Endothelial cell of umbilical vein (primary cell): ENCODE results near the gene C13orf46. TPM values are rescaled to one million over a fixed set of nuclear protein-coding genes. Genes with fewer than 3 reads are reported as not detected.

Experiments
- BruUV-seq: library from RNA; stranded (reverse); fragments of 400-500 nt; replicated peaks from 2 replicates; lab custom pipeline; 2021; lab: Mats Ljungman, UMichigan
- CTCF ChIA-PET: fragments of 300-600, 350-600 bp; sonication (Branson Sonifier 250); formaldehyde crosslinking; loops from one replicate; lab custom pipeline; 2021; ENCODE audit warnings: antibody characterized with exemption, inconsistent platforms; lab: Charles Lee
- POLR2A ChIA-PET: fragments of 300-600, 350-600 bp; sonication (Branson Sonifier 250); formaldehyde crosslinking; loops from one replicate; lab custom pipeline; 2021; ENCODE audit warnings: antibody characterized with exemption, inconsistent platforms; lab: Charles Lee
- DNase-seq: peaks from one replicate; pipeline ENCODE4 v3.0.0-alpha.2; 2011; ENCODE audit warnings: low read depth, low spot score
- FAIRE-seq: peaks from 2 replicates; lab custom pipeline; 2011; peaks lifted over from hg19 to GRCh38; lab: Jason Lieb, UNC
- H2AFZ ChIP-seq: 2 replicates; pipeline ENCODE4 v1.6.0; 2012; ENCODE audit warnings: low read depth, low read length, control low read depth, inconsistent platforms
- H3K27ac ChIP-seq: 2 replicates; pipeline ENCODE4 v1.5.1; 2011; ENCODE audit warnings: low read depth, mild to moderate bottlenecking, control low read depth, low read length, moderate library complexity; ENCODE audit not compliant: insufficient read depth
- H3K27me3 ChIP-seq, 2 experiments: 2 replicates each; pipeline versions ENCODE4 v1.6.0 to v1.6.1; 2011; ENCODE audit warnings: low read length in 2 of 2, mixed read lengths in 1 of 2; ENCODE audit not compliant: control insufficient read depth in 2 of 2, insufficient read depth in 2 of 2
- H3K36me3 ChIP-seq, 2 experiments: 2 replicates in 1 of 2; 3 replicates in 1 of 2; pipeline ENCODE4 v1.5.1; 2011; ENCODE audit warnings: low read length in 2 of 2, mild to moderate bottlenecking in 1 of 2, moderate library complexity in 1 of 2; ENCODE audit not compliant: control insufficient read depth in 2 of 2, insufficient read depth in 2 of 2; ENCODE audit errors: extremely low read depth in 1 of 2
- H3K4me1 ChIP-seq: 3 replicates; pipeline ENCODE4 v1.5.1; 2011; ENCODE audit warnings: mild to moderate bottlenecking, low read length; ENCODE audit not compliant: control insufficient read depth, insufficient read depth; ENCODE audit errors: extremely low read depth
- H3K4me2 ChIP-seq: 2 replicates; pipeline ENCODE4 v1.6.1; 2011; ENCODE audit warnings: low read length, control low read depth, mixed read lengths; ENCODE audit not compliant: insufficient read depth
- H3K4me3 ChIP-seq, 3 experiments: fragments of 200-600 bp in 1 of 3; sonication (generic), shearing (Covaris generic) in 1 of 3; replicated peaks in 1 of 3; 2 replicates each; pipeline ENCODE4 v1.5.1; 2011 to 2016; ENCODE audit warnings: control low read depth in 3 of 3, low read length in 3 of 3, mild to moderate bottlenecking in 2 of 3, inconsistent platforms in 1 of 3, low read depth in 1 of 3, moderate library complexity in 1 of 3; ENCODE audit not compliant: insufficient read depth in 1 of 3
- H3K79me2 ChIP-seq: 2 replicates; pipeline ENCODE4 v1.6.0; 2012; ENCODE audit warnings: low read length, inconsistent platforms; ENCODE audit not compliant: control insufficient read depth, insufficient read depth
- H3K9ac ChIP-seq: replicated peaks from 2 replicates; pipeline ENCODE3; 2011; ENCODE audit warnings: low read length, control low read depth; ENCODE audit not compliant: insufficient read depth; ENCODE audit errors: extremely low read depth
- H3K9me1 ChIP-seq: replicated peaks from 3 replicates; pipeline ENCODE4 v1.6.0; 2011; ENCODE audit warnings: mild to moderate bottlenecking, low read length; ENCODE audit not compliant: control insufficient read depth, insufficient read depth; ENCODE audit errors: extremely low read depth
- H3K9me3 ChIP-seq: replicated peaks from 2 replicates; pipeline ENCODE4 v1.5.1; 2012; ENCODE audit warnings: low read length, inconsistent platforms; ENCODE audit not compliant: control insufficient read depth, insufficient read depth
- H4K20me1 ChIP-seq: replicated peaks from 2 replicates; pipeline ENCODE3; 2011; ENCODE audit warnings: mild to moderate bottlenecking, low read length; ENCODE audit not compliant: control insufficient read depth, insufficient read depth; ENCODE audit errors: extremely low read depth
- EZH2 ChIP-seq: IDR thresholded peaks from 2 replicates; pipeline ENCODE4 v1.6.1; 2012; ENCODE audit warnings: borderline replicate concordance, low read depth, mild to moderate bottlenecking, moderate library complexity, low read length, inconsistent platforms; ENCODE audit not compliant: severe bottlenecking
- FOS ChIP-seq: IDR thresholded peaks from 2 replicates; pipeline ENCODE4 v1.6.1; 2011; ENCODE audit warnings: mild to moderate bottlenecking, low read length, moderate library complexity, borderline replicate concordance; ENCODE audit not compliant: insufficient read depth
- GATA2 ChIP-seq: IDR thresholded peaks from 2 replicates; pipeline ENCODE4 v1.7.0; 2011; ENCODE audit warnings: low read depth, mild to moderate bottlenecking, moderate library complexity, mixed read lengths, low read length; ENCODE audit not compliant: insufficient read length, insufficient read depth
- JUN ChIP-seq: IDR thresholded peaks from 2 replicates; pipeline ENCODE4 v1.6.1; 2011; ENCODE audit warnings: borderline replicate concordance, low read depth; ENCODE audit not compliant: insufficient read length, insufficient read depth
- MYC ChIP-seq: IDR thresholded peaks from one replicate; pipeline ENCODE4 v1.6.1; 2011; ENCODE audit warnings: mild to moderate bottlenecking, low read depth, low read length
- POLR2A ChIP-seq: IDR thresholded peaks from 2 replicates; pipeline ENCODE4 v1.6.1; 2012; ENCODE audit warnings: low read depth, mild to moderate bottlenecking, control low read depth, low read length
- POLR2AphosphoS5 ChIP-seq: IDR thresholded peaks from 2 replicates; pipeline ENCODE4 v1.6.1; 2012; ENCODE audit warnings: low read depth, mild to moderate bottlenecking, control low read depth, low read length, moderate library complexity; ENCODE audit not compliant: insufficient read depth
- dilution Hi-C: fragments of 300-500 bp; cut with MboI; formaldehyde crosslinking; loops from one replicate; pipeline ENCODE4 v1.15.0; 2019; ENCODE audit warnings: low sequenced_read_pairs; ENCODE audit not compliant: extremely low pct_ligation_motif_present
- intact Hi-C: fragments of 100-400 bp; cut with micrococcal nuclease; formaldehyde crosslinking; loops from one replicate; pipeline ENCODE4 v1.10.0; 2022
- polyA plus RNA-seq, 4 experiments: library from polyadenylated mRNA; depleted of rRNA in 3 of 4; stranded (reverse) in 3 of 4; unstranded in 1 of 4; fragments of >200 nt; gene quantifications; 2 replicates each; pipeline versions ENCODE4 v1.2.1 to v1.2.3, GENCODE V29; 2011 to 2012; ENCODE audit warnings: missing spikeins in 1 of 4
- total RNA-seq: library from RNA; stranded (reverse); gene quantifications from 2 replicates; pipeline ENCODE4 v1.2.3, GENCODE V29; 2021
- TF ChIP-seq, protein P1 (sequence below), 2 donors: IDR thresholded peaks; 1 replicate in 1 of 2; 2 replicates in 1 of 2; pipeline ENCODE4 v1.5.1; 2011; ENCODE audit warnings: low read length in 2 of 2, mild to moderate bottlenecking in 2 of 2, moderate library complexity in 2 of 2, control low read depth in 1 of 2, inconsistent platforms in 1 of 2, low read depth in 1 of 2; ENCODE audit not compliant: insufficient read depth in 1 of 2; ENCODE audit errors: extremely low read depth in 1 of 2
- TF ChIP-seq, protein P2 (sequence below): IDR thresholded peaks from 2 replicates; pipeline ENCODE4 v1.6.1; 2011; ENCODE audit not compliant: insufficient read depth, insufficient read length

Gene C13orf46
- total and polyA plus RNA-seq, 2 donors (not counting 3 experiments of a cell fraction or from before 2014, with no cell fraction given): 1.3 to 1.7 TPM

DNA sequence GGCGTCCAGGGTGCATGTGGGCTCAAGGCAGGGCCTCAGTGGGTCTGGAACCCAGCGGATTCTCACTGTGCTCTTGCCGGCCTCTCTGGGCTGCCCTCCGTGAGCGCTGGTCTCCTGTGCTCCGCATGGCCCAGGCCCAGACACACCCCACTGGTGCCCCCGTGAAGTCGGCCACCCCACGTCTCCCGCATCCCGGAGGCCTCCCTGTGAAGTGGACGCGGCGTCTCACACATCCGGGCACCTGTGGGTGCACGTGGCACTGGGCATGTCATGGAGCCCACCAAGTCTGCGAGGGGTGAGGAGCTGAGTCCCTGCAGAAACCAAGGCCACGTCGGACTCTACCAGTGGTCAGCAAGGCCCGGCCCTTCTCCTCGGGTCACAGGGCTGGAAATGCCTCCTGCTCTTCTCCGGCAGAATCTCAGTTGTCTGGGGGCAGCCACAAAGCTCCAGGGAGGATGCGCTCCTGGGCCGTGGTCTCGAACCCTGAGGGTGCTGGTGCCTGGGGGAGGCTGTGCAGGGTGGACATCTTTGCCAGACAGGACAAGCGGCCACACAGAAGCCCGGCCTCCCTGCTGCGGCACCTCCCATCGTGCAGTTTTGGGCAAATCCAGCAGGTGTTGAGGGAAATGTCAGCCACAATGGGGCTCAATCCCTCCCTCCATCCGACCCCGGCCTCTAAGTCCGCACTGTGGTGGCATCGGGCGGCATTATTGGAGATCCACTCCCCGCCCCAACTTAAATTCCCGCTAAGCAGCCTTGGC, 2.2 kb downstream of the C13orf46 start:
- no peak overlapping the region for H3K9ac ChIP-seq
- H3K4me2 ChIP-seq: no peak overlapping the region
- FAIRE-seq (no peak), DNase-seq (no peak)
- no peaks in the 10 kb centered on the region for H3K4me1 ChIP-seq
- H3K79me2 ChIP-seq: no peaks in the 10 kb centered on the region
- H3K27me3 ChIP-seq: no peaks in the 10 kb centered on the region
- no peak overlapping the region for H2AFZ ChIP-seq
- BruUV-seq: no TSS peak
- TF ChIP-seq, protein P1, sequence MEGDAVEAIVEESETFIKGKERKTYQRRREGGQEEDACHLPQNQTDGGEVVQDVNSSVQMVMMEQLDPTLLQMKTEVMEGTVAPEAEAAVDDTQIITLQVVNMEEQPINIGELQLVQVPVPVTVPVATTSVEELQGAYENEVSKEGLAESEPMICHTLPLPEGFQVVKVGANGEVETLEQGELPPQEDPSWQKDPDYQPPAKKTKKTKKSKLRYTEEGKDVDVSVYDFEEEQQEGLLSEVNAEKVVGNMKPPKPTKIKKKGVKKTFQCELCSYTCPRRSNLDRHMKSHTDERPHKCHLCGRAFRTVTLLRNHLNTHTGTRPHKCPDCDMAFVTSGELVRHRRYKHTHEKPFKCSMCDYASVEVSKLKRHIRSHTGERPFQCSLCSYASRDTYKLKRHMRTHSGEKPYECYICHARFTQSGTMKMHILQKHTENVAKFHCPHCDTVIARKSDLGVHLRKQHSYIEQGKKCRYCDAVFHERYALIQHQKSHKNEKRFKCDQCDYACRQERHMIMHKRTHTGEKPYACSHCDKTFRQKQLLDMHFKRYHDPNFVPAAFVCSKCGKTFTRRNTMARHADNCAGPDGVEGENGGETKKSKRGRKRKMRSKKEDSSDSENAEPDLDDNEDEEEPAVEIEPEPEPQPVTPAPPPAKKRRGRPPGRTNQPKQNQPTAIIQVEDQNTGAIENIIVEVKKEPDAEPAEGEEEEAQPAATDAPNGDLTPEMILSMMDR (IDR thresholded peaks at IDR 0.05; ENCODE audit: extremely low read depth in 1 of 2, insufficient read depth in 1 of 2, low read depth in 1 of 2, low read length in 2 of 2): no peak
- TF ChIP-seq GATA2: no peak
- no peak for TF ChIP-seq POLR2A
- TF ChIP-seq POLR2AphosphoS5: no peak
- no peak for TF ChIP-seq MYC
- TF ChIP-seq, protein P2, sequence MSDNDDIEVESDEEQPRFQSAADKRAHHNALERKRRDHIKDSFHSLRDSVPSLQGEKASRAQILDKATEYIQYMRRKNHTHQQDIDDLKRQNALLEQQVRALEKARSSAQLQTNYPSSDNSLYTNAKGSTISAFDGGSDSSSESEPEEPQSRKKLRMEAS: no peak
- no peak for TF ChIP-seq EZH2
- TF ChIP-seq JUN: no peak
- no peak for TF ChIP-seq FOS
- ChIA-PET POLR2A (no interaction called here), CTCF (no interaction called here)
- no peaks in the 10 kb centered on the region for H3K9me3 ChIP-seq
- no peaks in the 10 kb centered on the region for H3K9me1 ChIP-seq
- H3K27ac ChIP-seq: no peak overlapping the region
- dilution Hi-C loops (no loop called here), intact Hi-C loops (no loop called here)
- H3K36me3 ChIP-seq: peaks cover 0 to 20% of the 10 kb centered on the region in 2 experiments
- no peak overlapping the region for H3K4me3 ChIP-seq
- no peaks in the 10 kb centered on the region for H4K20me1 ChIP-seq
